HG03196 (cell line): ENCODE data around the gene FGF12.
"Not testable (repeated sequence)": the region's sequence is repeated elsewhere in the genome, so short reads cannot be mapped to it uniquely, and the experiment has no call there.

Experiments
- ATAC-seq: cut with Tn5 transposase; IDR thresholded peaks from one replicate; pipeline ENCODE4 v1.9.1; 2021; ENCODE audit not compliant: unreplicated experiment

FGF12 gene

GRCh38 chr3:192727032-192727847 is at the start of gene FGF12:
Gene FGF12, minus strand, starts transcription at chr3:192727541.
- ATAC-seq: no peak

- not testable (repeated sequence) for ATAC-seq
Observed at GRCh38 chr3:192774341-192774740, 47.0 kb upstream of the FGF12 start.

DNA sequence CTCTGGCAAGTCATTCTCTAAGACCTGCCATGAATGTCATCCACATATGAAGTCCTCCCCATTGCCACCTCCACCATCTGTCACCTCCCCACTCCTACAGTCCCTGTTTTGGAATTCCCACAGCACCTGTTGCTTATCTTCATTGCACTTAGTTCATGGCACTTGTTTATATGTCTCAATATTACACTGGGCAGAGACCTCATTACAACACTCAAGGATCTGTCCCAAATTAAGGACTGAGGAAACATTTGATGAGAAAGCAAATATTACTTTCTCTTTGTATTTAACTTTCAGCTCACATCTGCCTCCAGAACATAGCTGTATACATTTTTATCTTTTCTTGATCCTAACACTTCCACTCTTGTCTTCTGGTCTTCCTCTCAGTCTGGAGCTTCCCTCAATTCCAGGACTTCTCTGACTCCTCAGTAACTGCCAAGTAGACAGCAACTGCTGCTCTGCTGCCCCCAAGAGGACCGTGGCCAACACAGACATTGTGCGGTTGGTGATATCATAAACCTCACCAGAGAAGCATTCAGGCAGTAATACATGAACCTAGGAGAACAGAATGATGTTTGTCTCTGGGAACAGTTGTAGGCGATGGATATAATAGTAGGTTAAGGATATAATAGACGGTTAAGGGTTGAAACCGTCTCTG is 45.0 kb upstream of the FGF12 start:
- no peak for ATAC-seq

DNA sequence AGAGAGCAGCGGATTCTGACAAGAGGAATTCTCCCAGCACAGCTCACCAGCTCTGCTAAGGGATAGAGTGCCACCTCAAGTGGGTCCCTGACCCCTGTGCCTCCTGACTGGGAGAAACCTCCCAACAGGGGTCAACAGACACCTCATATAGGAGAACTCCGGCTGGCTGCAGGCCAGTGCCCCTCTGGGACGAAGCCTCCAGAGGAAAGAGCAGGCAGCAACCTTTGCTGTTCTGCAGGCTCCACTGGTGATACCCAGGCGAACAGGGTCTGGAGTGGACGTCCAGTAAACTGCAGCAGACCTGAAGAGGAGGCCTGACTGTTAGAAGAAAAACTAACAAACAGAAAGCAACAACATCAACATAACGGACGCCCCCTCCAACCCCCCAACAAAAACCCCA is 31.3 kb upstream of the FGF12 start:
- ATAC-seq: no peak

- ATAC-seq: no peak
Observed at GRCh38 chr3:192751148-192751547, 23.8 kb upstream of the FGF12 start.

DNA sequence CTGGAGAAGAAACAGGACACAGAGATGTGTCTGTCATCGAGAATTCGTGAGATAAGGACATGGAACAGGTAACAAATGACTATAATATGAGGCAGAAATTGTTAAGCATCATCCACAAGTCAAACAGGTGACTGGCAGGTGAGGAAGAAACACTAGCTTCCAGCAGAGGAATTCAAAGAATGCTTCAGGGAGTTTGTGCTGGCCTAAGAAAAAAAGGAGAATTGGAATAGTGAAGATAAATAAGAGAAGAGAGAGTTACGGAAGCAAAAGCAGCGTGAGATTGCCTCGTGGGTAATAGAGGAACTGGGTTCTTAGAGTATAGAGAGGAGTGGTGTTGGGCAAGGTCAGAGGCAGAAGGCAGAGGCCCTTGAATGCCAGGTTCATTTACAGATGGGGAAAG is 22.9 kb upstream of the FGF12 start:
- no peak for ATAC-seq

- no peak for ATAC-seq
Observed at GRCh38 chr3:192747746-192748145, 20.4 kb upstream of the FGF12 start.

DNA sequence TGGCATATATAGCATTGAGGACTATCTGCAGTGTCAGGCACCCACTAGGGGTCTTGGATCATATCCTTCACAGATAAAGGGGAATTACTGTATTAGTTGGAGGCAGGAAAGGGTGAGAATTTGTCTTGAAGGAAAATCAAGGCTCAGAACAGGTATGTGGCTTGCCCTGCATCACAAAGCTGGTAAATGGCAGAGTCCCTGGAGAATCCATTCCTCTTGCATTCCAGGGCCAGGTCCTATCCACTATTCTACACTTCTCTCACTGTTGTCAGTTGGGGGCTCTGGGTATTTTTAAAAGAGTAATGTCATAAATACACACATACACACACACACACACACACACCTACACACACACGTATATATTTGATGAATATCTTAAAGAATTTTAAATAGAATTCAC is 19.8 kb upstream of the FGF12 start:
- no peak for ATAC-seq

GRCh38 chr3:192745150-192745549 is 17.8 kb upstream of the FGF12 start:
- ATAC-seq: no peak

DNA sequence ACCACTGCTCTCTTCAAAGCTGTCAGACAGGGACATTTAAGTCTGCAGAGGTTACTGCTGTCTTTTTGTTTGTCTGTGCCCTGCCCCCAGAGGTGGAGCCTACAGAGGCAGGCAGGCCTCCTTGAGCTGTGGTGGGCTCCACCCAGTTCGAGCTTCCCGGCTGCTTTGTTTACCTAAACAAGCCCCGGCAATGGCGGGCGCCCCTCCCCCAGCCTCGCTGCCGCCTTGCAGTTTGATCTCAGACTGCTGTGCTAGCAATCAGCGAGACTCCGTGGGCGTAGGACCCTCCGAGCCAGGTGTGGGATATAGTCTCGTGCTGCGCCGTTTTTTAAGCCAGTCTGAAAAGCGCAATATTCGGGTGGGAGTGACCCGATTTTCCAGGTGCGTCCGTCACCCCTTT is 17.3 kb upstream of the FGF12 start:
- not testable (repeated sequence) for ATAC-seq

DNA sequence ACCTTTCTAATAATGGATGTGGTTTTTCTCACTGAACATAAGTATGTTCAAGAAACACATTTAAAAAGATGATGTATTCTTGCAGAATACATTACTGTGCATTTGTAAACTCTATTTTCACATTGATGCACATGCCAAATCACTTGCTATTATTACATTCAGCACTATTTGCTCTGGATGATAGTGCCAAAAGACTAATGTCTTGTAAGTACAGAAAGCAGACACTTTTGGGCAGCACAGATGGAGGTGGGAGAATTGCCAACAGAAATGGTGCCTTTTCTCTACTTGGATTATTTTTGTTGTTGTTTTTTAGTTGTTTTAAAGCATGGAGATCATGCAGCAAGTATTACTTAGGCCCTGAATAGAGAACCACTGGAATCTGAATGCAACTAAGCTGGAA is 10.2 kb upstream of the FGF12 start:
- no peak for ATAC-seq

GRCh38 chr3:192731233-192731632 is 3.9 kb upstream of the FGF12 start:
- ATAC-seq: no peak

GRCh38 chr3:192726385-192726784 is 956 bp downstream of the FGF12 start:
- ATAC-seq: no peak

DNA sequence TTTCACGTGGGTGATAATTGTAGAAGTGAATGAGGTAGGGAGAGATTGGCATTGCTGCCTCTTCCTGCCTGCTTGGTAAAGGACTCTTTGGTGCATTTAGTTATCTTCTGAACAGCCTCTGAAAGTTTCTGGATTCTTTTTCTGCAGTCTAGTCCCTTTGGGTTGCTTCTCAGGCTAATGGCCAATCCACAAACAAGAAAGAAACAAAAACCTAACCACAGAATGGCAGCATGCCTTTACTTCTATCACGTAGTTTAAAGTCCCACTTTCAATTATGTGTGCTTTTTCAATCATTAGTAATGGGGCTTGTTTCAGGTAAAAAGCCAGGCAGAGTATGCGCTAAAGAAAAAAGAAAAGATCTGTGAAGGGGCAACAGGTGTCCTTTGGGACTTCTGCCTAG is 7.4 kb downstream of the FGF12 start:
- ATAC-seq: no peak

- ATAC-seq: no peak
Observed at GRCh38 chr3:192718156-192718555, 9.2 kb downstream of the FGF12 start.

- ATAC-seq: no peak
Observed at GRCh38 chr3:192715126-192715525, 12.2 kb downstream of the FGF12 start.

DNA sequence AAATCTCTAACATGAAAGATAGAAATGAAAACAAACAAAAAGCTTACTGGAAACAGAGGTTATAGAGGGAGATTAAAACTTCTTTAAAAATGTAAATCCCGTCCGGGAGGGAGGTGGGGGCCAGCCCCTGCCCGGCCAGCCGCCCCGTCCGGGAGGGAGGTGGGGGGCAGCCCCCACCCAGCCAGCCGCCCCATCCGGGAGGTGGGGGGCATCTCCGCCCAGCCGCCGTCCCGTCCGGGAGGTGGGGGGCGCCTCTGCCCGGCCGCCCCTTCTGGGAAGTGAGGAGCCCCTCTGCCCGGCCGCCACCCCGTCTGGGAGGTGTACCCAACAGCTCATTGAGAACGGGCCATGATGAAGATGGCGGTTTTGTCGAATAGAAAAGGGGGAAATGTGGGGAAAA is 16.2 kb downstream of the FGF12 start:
- not testable (repeated sequence) for ATAC-seq

GRCh38 chr3:192710366-192710765 is 17.0 kb downstream of the FGF12 start:
- ATAC-seq: no peak

DNA sequence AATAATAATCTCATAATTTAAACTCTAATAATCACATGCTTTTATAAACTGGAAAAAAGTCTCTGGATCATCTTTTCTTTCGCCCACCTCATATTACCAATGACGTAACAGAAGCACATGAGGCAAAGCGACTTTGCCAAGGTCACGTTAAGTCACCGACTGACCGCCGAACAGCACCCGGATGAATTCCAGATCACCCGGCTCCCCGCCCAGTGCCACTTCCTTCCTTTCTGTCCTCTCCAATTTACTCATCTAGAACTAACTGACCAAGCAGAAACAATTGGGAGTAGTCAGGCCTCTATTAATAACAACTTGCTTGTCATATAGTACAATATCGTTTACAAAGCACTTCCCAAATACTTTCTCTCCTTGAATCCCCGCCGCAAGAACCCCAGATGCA is 21.1 kb downstream of the FGF12 start:
- no peak for ATAC-seq

DNA sequence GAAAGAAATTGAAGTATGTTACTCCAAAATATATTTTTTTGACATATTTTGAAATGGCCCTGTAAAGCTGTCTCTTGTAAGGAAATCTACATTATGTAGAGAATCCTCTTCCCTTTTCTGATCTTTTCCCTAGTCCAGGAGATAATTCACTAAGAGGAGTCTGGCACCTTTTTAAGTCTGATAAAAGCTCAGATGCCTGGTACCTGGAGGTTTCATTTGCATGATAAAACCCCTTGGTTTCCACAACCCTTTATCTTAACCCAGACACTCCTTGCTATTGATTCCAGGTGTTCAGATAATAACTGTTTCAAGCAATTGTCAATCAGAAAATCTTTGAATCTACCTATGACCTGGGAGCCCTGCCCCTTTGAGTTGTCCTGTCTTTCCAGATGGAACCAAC is 26.5 kb downstream of the FGF12 start:
- ATAC-seq: no peak

GRCh38 chr3:192696943-192697587 is 30.3 kb downstream of the FGF12 start:
- no peak for ATAC-seq

DNA sequence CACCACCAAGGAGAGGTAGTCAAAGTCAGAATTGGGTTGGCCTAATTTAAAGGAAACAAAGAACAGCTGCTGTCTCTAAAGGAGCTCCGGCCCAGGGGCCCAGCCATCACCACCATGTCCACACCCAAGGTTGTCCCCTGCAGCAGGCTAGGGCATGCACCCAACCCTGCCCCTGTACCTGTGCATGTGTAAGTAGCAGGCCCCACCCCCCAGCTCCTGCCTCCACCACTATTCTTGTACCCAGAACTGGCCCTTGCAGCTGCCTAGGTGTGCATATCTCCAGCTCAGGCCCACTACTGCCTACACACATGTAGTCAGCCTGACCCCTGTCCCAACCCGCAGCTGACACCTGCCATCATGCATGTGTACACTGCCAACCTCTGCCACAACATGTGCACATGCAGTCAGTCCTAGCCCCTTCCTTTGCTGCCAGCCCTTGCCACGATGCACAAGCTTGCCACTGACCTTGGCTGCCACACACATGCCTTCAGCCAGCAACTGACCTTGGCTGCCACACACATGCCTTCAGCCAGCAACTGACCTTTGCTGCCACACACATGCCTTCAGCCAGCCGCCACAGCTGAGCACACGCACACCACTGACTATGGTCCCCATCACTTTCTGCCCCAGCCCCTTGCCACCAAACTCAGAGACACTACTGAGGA is 39.7 kb downstream of the FGF12 start:
- ATAC-seq: no peak
